AG04450 (cell line): ENCODE measurements around the gene ARHGAP22. TPM values are rescaled to one million over a fixed set of nuclear protein-coding genes. Genes with fewer than 3 reads are reported as not detected.

Experiments used
- CTCF ChIA-PET: fragments of 300-600, 350-600 bp; formaldehyde crosslinking; extraction: SDS; loops from one replicate; lab custom pipeline; 2022; ENCODE audit warnings: antibody characterized with exemption, inconsistent platforms; lab: Charles Lee
- POLR2A ChIA-PET: fragments of 350-600 bp; formaldehyde crosslinking; extraction: SDS; loops from one replicate; lab custom pipeline; 2021; ENCODE audit warnings: antibody characterized with exemption, inconsistent platforms; lab: Yijun Ruan, JAX
- DNase-seq: peaks from one replicate; pipeline ENCODE4 v3.0.0-alpha.2; 2011; ENCODE audit warnings: low read depth, low spot score
- H3K27ac ChIP-seq: one replicate; pipeline ENCODE4 v1.5.1; 2012; ENCODE audit warnings: low read depth, low read length, control low read depth
- H3K27me3 ChIP-seq: one replicate; pipeline ENCODE4 v1.6.0; 2012; ENCODE audit warnings: low read length; ENCODE audit not compliant: control insufficient read depth, insufficient read depth
- H3K4me3 ChIP-seq: 2 replicates; pipeline ENCODE4 v1.5.1; 2011; ENCODE audit warnings: mild to moderate bottlenecking, low read depth, low read length, control low read depth
- H3K9me3 ChIP-seq: 2 replicates; pipeline ENCODE4 v1.5.1; 2012; ENCODE audit warnings: low read length; ENCODE audit not compliant: control insufficient read depth, insufficient read depth
- CTCF ChIP-seq: IDR thresholded peaks from 2 replicates; pipeline ENCODE4 v1.5.1; 2011; ENCODE audit warnings: low read depth, low read length, control low read depth, inconsistent platforms
- polyA plus RNA-seq: library from polyadenylated mRNA; depleted of rRNA; stranded (reverse); fragments of >200 nt; gene quantifications from 2 replicates; pipeline ENCODE4 v1.2.3, GENCODE V29; 2011

ARHGAP22 gene
- polyA plus RNA-seq, 1 experiment = 8.2 TPM

GRCh38 chr10:48554246-48554645, 50.6 kb downstream of the ARHGAP22 start:
- ChIA-PET POLR2A (no interaction called here), CTCF (interaction anchor here (20.9 kb wide), 1 partner anchor 102 kb away, joined by 668 read pairs; no protein-coding TSS in a partner anchor)
- no peaks in the 10 kb centered on the region for H3K27me3 ChIP-seq
- TF ChIP-seq CTCF = no peak
- H3K27ac ChIP-seq = no peak overlapping the region
- DNase-seq = no peak
- H3K4me3 ChIP-seq = no peak overlapping the region
- H3K9me3 ChIP-seq = no peaks in the 10 kb centered on the region

GRCh38 chr10:48552946-48553564, 51.8 kb downstream of the ARHGAP22 start:
- DNase-seq = no peak
- Histone ChIP-seq H3K27me3 (no peaks in the 10 kb centered on the region), H3K9me3 (no peaks in the 10 kb centered on the region), H3K27ac (no peak overlapping the region), H3K4me3 (no peak overlapping the region)
- no peak for TF ChIP-seq CTCF
- CTCF ChIA-PET = interaction anchor here (0.5 to 20.9 kb wide), 12 partner anchors 10 to 190 kb away, joined by 3 to 668 read pairs (median 6); partner anchors contain the start of gene ARHGAP22
- POLR2A ChIA-PET = interaction anchor here (1.2 kb wide), 1 partner anchor 103 kb away, joined by 5 read pairs; no protein-coding TSS in a partner anchor

GRCh38 chr10:48551861-48552591, 52.8 kb downstream of the ARHGAP22 start:
- POLR2A ChIA-PET = interaction anchor here (1.2 to 1.4 kb wide), 2 partner anchors 104 kb away, joined by 5 to 6 read pairs; no protein-coding TSS in a partner anchor
- CTCF ChIA-PET = interaction anchor here (0.8 to 20.9 kb wide), 15 partner anchors 9 to 923 kb away, joined by 3 to 668 read pairs (median 5); partner anchors contain the start of gene ARHGAP22
- Histone ChIP-seq H3K4me3 (no peak overlapping the region), H3K27me3 (no peaks in the 10 kb centered on the region), H3K27ac (no peak overlapping the region), H3K9me3 (no peaks in the 10 kb centered on the region)
- peak; percentile 74 for TF ChIP-seq CTCF
- peak; percentile 29 for DNase-seq

GRCh38 chr10:48550977-48551376, 53.9 kb downstream of the ARHGAP22 start:
- no peak for TF ChIP-seq CTCF
- no peak for DNase-seq
- Histone ChIP-seq H3K4me3 (no peak overlapping the region), H3K9me3 (no peaks in the 10 kb centered on the region), H3K27ac (no peak overlapping the region), H3K27me3 (no peaks in the 10 kb centered on the region)
- ChIA-PET CTCF (interaction anchor here (0.6 to 20.9 kb wide), 11 partner anchors 10 to 961 kb away, joined by 3 to 668 read pairs (median 3); no protein-coding TSS in a partner anchor), POLR2A (interaction anchor here (1.4 kb wide), 1 partner anchor 105 kb away, joined by 6 read pairs; no protein-coding TSS in a partner anchor)
